Activated naive CD4-positive, alpha-beta T cell treated with anti-CD3 and anti-CD28 coated beads, Interleukin-2, amount 10 ng/mL, durations not matched to agents 7 days and 5 days (primary cell): ENCODE data around the gene GCNT1.

Experiments used
- CTCF ChIA-PET: fragments of 350-600 bp; sonication (Branson Sonifier 250); formaldehyde crosslinking; loops from one replicate; lab custom pipeline; 2021; ENCODE audit warnings: antibody characterized with exemption; lab: Charles Lee
- DNase-seq: peaks from one replicate; pipeline ENCODE4 v3.0.0-alpha.2; 2020
- H3K27ac Mint-ChIP-seq: one replicate; pipeline ENCODE4 v1.8.0; 2021; ENCODE audit warnings: mild to moderate bottlenecking, moderate library complexity, mixed read lengths
- H3K27me3 Mint-ChIP-seq: one replicate; pipeline ENCODE4 v1.8.0; 2021; ENCODE audit warnings: mild to moderate bottlenecking, mixed read lengths
- H3K36me3 Mint-ChIP-seq: one replicate; pipeline ENCODE4 v1.8.0; 2021; ENCODE audit warnings: mixed read lengths
- H3K4me1 Mint-ChIP-seq: one replicate; pipeline ENCODE4 v1.8.0; 2021; ENCODE audit warnings: mixed read lengths
- H3K4me3 Mint-ChIP-seq: one replicate; pipeline ENCODE4 v1.8.0; 2021; ENCODE audit warnings: mild to moderate bottlenecking, moderate library complexity, mixed read lengths
- H3K9me3 Mint-ChIP-seq: one replicate; pipeline ENCODE4 v1.8.0; 2021; ENCODE audit warnings: mixed read lengths

The GCNT1 gene

GRCh38 chr9:76552751-76553455 lies 93.9 kb downstream of the GCNT1 start:
- CTCF ChIA-PET, result no interaction called here
- Mint-ChIP-seq H3K9me3 (no peaks in the 10 kb centered on the region), H3K27me3 (peaks cover 9% of the 10 kb centered on the region), H3K27ac (no peak overlapping the region), H3K4me3 (no peak overlapping the region), H3K4me1 (no peaks in the 10 kb centered on the region), H3K36me3 (no peaks in the 10 kb centered on the region)
- DNase-seq, result no peak

- DNase-seq, result no peak
- CTCF ChIA-PET, result no interaction called here
- H3K27me3 Mint-ChIP-seq, result peaks cover 9% of the 10 kb centered on the region
- no peaks in the 10 kb centered on the region for H3K36me3 Mint-ChIP-seq
- H3K4me3 Mint-ChIP-seq, result no peak overlapping the region
- H3K27ac Mint-ChIP-seq, result no peak overlapping the region
- H3K9me3 Mint-ChIP-seq, result no peaks in the 10 kb centered on the region
- no peaks in the 10 kb centered on the region for H3K4me1 Mint-ChIP-seq
Observed at GRCh38 chr9:76553680-76554079, 94.7 kb downstream of the GCNT1 start.
